ENCODE results near the gene PTPN9. TPM values are rescaled to one million over a fixed set of nuclear protein-coding genes. Genes with fewer than 3 reads are reported as not detected.

PTPN9 gene
- total and polyA plus RNA-seq, 2 donors (not counting 1 experiment from before 2014, with no cell fraction given): 11.8 to 15.5 TPM

- intact Hi-C loops (cut with micrococcal nuclease): no loop called here
- Histone ChIP-seq H3K9ac (ENCODE audit: low read length) (no peak overlapping the region), H3K4me2 (replicated peaks; ENCODE audit: low read depth, low read length, poor library complexity, severe bottlenecking) (no peak overlapping the region), H3K4me3 (ENCODE audit: control extremely low read depth in 1 of 5, extremely low read depth in 1 of 5, insufficient read depth in 1 of 5, low read depth in 2 of 5, low read length in 4 of 5) (no peak overlapping the region), H3K27ac (ENCODE audit: low read length in 2 of 2) (no peak overlapping the region), H4K20me1 (ENCODE audit: control insufficient read depth, insufficient read depth, low read length, poor library complexity, severe bottlenecking) (no peaks in the 10 kb centered on the region), H3K79me2 (ENCODE audit: control insufficient read depth, insufficient read depth, low read length) (no peaks in the 10 kb centered on the region), H3K9me3 (ENCODE audit: control extremely low read depth in 1 of 3, control insufficient read depth in 2 of 3, insufficient read depth in 1 of 3, low read length in 2 of 3) (no peaks in the 10 kb centered on the region), H3K4me1 (ENCODE audit: control insufficient read depth in 2 of 2, insufficient read depth in 2 of 2, low read length in 2 of 2) (no peaks in the 10 kb centered on the region), H2AFZ (ENCODE audit: insufficient read depth, low read depth, low read length, poor library complexity, severe bottlenecking) (no peak overlapping the region), H3K36me3 (replicated peaks in 1 of 2; ENCODE audit: control extremely low read depth in 1 of 2, control insufficient read depth in 1 of 2, extremely low read depth in 1 of 2, insufficient read depth in 2 of 2, low read length in 1 of 2) (peaks cover 15 to 60% of the 10 kb centered on the region in 2 experiments), H3K27me3 (replicated peaks in 1 of 4; ENCODE audit: control extremely low read depth in 1 of 4, control insufficient read depth in 3 of 4, insufficient read depth in 4 of 4, low read length in 3 of 4) (no peaks in the 10 kb centered on the region)
- Mint-ChIP-seq H3K27ac (no peak overlapping the region), H3K4me1 (no peaks in the 10 kb centered on the region), H3K9me3 (ENCODE audit: insufficient read depth) (no peaks in the 10 kb centered on the region), H3K27me3 (no peaks in the 10 kb centered on the region), H3K4me3 (no peak overlapping the region)
- DNase-seq: no peak
- 100% methylated on average over 1 of the region's 2 CpGs for WGBS (ENCODE audit: insufficient coverage)
- no peak for ATAC-seq (ENCODE audit: low read depth)
- CTCF ChIA-PET: no interaction called here
- POLR2A ChIA-PET: no interaction called here
- TF ChIP-seq EZH2 (IDR thresholded peaks at IDR 0.05; ENCODE audit: borderline replicate concordance, insufficient read depth, low read depth, low read length, poor library complexity, severe bottlenecking) (no peak), CTCF (IDR thresholded peaks at IDR 0.05) (no peak)
Observed at GRCh38 chr15:75599401-75599800, 20.3 kb upstream of the PTPN9 start.

GRCh38 chr15:75598361-75598760, 19.2 kb upstream of the PTPN9 start:
- ChIA-PET POLR2A (no interaction called here), CTCF (interaction anchor here (1.3 to 1.6 kb wide), 3 partner anchors 19 to 83 kb away, joined by 3 to 4 read pairs (median 4); partner anchors contain the start of genes PTPN9 and SNX33)
- Histone ChIP-seq H2AFZ (ENCODE audit: insufficient read depth, low read depth, low read length, poor library complexity, severe bottlenecking) (no peak overlapping the region), H3K4me1 (ENCODE audit: control insufficient read depth in 2 of 2, insufficient read depth in 2 of 2, low read length in 2 of 2) (no peaks in the 10 kb centered on the region), H3K36me3 (replicated peaks in 1 of 2; ENCODE audit: control extremely low read depth in 1 of 2, control insufficient read depth in 1 of 2, extremely low read depth in 1 of 2, insufficient read depth in 2 of 2, low read length in 1 of 2) (peaks cover 12 to 60% of the 10 kb centered on the region in 2 experiments), H3K9me3 (ENCODE audit: control extremely low read depth in 1 of 3, control insufficient read depth in 2 of 3, insufficient read depth in 1 of 3, low read length in 2 of 3) (no peaks in the 10 kb centered on the region), H3K79me2 (ENCODE audit: control insufficient read depth, insufficient read depth, low read length) (no peaks in the 10 kb centered on the region), H4K20me1 (ENCODE audit: control insufficient read depth, insufficient read depth, low read length, poor library complexity, severe bottlenecking) (no peaks in the 10 kb centered on the region), H3K27me3 (replicated peaks in 1 of 4; ENCODE audit: control extremely low read depth in 1 of 4, control insufficient read depth in 3 of 4, insufficient read depth in 4 of 4, low read length in 3 of 4) (no peaks in the 10 kb centered on the region), H3K27ac (ENCODE audit: low read length in 2 of 2) (no peak overlapping the region), H3K9ac (ENCODE audit: low read length) (no peak overlapping the region), H3K4me2 (replicated peaks; ENCODE audit: low read depth, low read length, poor library complexity, severe bottlenecking) (no peak overlapping the region), H3K4me3 (ENCODE audit: control extremely low read depth in 1 of 5, extremely low read depth in 1 of 5, insufficient read depth in 1 of 5, low read depth in 2 of 5, low read length in 4 of 5) (no peak overlapping the region)
- Mint-ChIP-seq H3K4me1 (no peaks in the 10 kb centered on the region), H3K4me3 (no peak overlapping the region), H3K27me3 (no peaks in the 10 kb centered on the region), H3K27ac (no peak overlapping the region), H3K9me3 (ENCODE audit: insufficient read depth) (no peaks in the 10 kb centered on the region)
- no peak for DNase-seq
- 100% methylated on average over 2 of the region's 4 CpGs for WGBS (ENCODE audit: insufficient coverage)
- ATAC-seq (ENCODE audit: low read depth): no peak
- TF ChIP-seq CTCF (IDR thresholded peaks at IDR 0.05) (no peak), EZH2 (IDR thresholded peaks at IDR 0.05; ENCODE audit: borderline replicate concordance, insufficient read depth, low read depth, low read length, poor library complexity, severe bottlenecking) (no peak)
- intact Hi-C loops (cut with micrococcal nuclease): no loop called here

Data from B cell (primary cell).